NCI-H69 (cell line): Measurements from ENCODE around the gene RNF17.
"Not testable (repeated sequence)": the region's sequence is repeated elsewhere in the genome, so short reads cannot be mapped to it uniquely, and the experiment has no call there.

Experiments
- DNase-seq: peaks from one replicate; lab custom pipeline; 2025; lab: John Stamatoyannopoulos, UW

Gene RNF17

GRCh38 chr13:24742977-24743376 is 21.0 kb upstream of the RNF17 start:
- DNase-seq, result no peak

GRCh38 chr13:24744247-24744646 is 19.7 kb upstream of the RNF17 start:
- DNase-seq, result no peak

GRCh38 chr13:24745516-24745860 is 18.5 kb upstream of the RNF17 start:
- no peak for DNase-seq

GRCh38 chr13:24745861-24746617 is 17.9 kb upstream of the RNF17 start:
- no peak for DNase-seq

GRCh38 chr13:24746618-24747247 is 17.2 kb upstream of the RNF17 start:
- no peak for DNase-seq

GRCh38 chr13:24747248-24748060 is 16.5 kb upstream of the RNF17 start:
- peak; percentile 25 for DNase-seq

- peak; percentile 13 for DNase-seq
Observed at GRCh38 chr13:24748061-24748400, 15.9 kb upstream of the RNF17 start.

GRCh38 chr13:24759197-24759596 is 4.8 kb upstream of the RNF17 start:
- no peak for DNase-seq

GRCh38 chr13:24764276-24764630 is 284 bp downstream of the RNF17 start:
- DNase-seq, result no peak

GRCh38 chr13:24777171-24777570 is 13.2 kb downstream of the RNF17 start:
- DNase-seq, result no peak

GRCh38 chr13:24784319-24784718 is 20.4 kb downstream of the RNF17 start:
- no peak for DNase-seq

GRCh38 chr13:24788538-24788937 is 24.6 kb downstream of the RNF17 start:
- no peak for DNase-seq

GRCh38 chr13:24802074-24802473 is 38.1 kb downstream of the RNF17 start:
- DNase-seq, result no peak

- DNase-seq, result no peak
Observed at GRCh38 chr13:24821207-24821606, 57.2 kb downstream of the RNF17 start.

GRCh38 chr13:24822640-24823039 is 58.7 kb downstream of the RNF17 start:
- no peak for DNase-seq

- not testable (repeated sequence) for DNase-seq
Observed at GRCh38 chr13:24823122-24823710, 59.2 kb downstream of the RNF17 start.

GRCh38 chr13:24827799-24828198 is 63.8 kb downstream of the RNF17 start:
- DNase-seq, result no peak

GRCh38 chr13:24834902-24835510 is 71.0 kb downstream of the RNF17 start:
- DNase-seq, result peak; percentile 84

- not testable (repeated sequence) for DNase-seq
Observed at GRCh38 chr13:24837528-24837927, 73.6 kb downstream of the RNF17 start.

GRCh38 chr13:24842549-24843274 is 78.7 kb downstream of the RNF17 start:
- no peak for DNase-seq

- no peak for DNase-seq
Observed at GRCh38 chr13:24851546-24851945, 87.6 kb downstream of the RNF17 start.

GRCh38 chr13:24854311-24854710 is 90.3 kb downstream of the RNF17 start:
- no peak for DNase-seq
